Coronary artery (tissue), 2 donors: ENCODE measurements around the gene OXTR.

Experiments used
- DNase-seq: peaks from one replicate; pipeline ENCODE4 v3.0.0-alpha.2; 2017; ENCODE audit warnings: low spot score
- H3K27ac ChIP-seq, 2 donors: fragments of 200-600 bp; sonication (generic); one replicate each; pipeline ENCODE4 v1.5.1; 2016 to 2019
- H3K4me3 ChIP-seq: fragments of 200-600 bp; sonication (generic); 2 replicates; pipeline ENCODE4 v1.5.1; 2016; ENCODE audit warnings: mild to moderate bottlenecking, moderate library complexity
- TF ChIP-seq, protein P1 (sequence below): fragments of 200-600 bp; sonication (generic); IDR thresholded peaks from one replicate; pipeline ENCODE4 v1.5.1; 2019; ENCODE audit warnings: antibody characterized with exemption

Gene OXTR

DNA sequence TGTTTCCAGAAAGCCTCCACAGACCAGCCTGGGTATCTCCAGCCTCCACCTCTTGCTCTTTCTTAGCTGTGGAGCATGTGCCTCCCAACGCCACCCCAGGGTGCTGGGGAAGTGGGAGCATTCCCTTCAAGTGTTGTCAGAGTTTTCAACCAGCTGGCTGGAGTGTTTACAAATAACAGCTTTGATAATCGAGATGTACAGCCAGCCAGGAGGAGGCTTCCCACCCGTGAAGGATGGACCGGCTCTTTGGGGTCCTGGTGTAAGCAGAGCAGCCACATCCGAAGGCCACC is 8.5 kb upstream of the OXTR start:
- H3K4me3 ChIP-seq: no peak overlapping the region

DNA sequence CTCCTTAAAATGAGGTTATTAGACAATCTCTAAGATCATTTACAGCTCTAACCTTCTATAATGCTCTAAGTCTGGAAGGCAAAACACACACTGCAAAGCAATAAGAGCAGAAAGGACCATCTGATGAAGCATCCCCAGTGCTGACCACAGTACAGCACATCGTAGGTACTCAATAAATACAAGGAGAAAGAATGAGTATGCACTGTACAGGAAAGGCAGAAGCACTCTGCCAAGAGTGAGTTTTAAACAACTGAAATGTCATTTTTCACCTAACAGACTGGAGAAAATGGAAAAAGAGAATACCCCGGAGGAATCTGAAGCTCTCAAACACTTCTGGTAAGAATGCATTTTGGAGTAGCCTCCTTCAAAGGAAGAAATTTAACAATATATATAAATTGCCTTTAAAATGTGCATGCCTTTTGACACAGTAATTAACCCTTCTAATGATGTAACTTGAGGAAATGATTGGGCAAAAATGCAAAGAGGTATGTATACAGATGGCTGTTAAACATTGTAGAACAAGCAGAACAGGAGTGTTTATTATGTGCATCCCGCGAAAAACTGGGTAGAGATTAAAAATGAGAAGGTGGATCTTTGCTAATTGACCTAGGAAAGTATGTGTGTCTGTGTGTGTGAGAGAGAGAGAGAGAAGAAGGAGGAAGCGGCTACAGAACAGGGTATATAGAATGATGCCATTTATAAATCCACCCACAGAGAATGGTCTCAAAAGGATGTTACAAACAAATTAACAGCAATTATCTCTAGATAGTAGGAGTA is 8.0 kb upstream of the OXTR start:
- Histone ChIP-seq H3K4me3 (no peak overlapping the region), H3K27ac (no peak overlapping the region)
- DNase-seq: no peak
- TF ChIP-seq, protein P1, sequence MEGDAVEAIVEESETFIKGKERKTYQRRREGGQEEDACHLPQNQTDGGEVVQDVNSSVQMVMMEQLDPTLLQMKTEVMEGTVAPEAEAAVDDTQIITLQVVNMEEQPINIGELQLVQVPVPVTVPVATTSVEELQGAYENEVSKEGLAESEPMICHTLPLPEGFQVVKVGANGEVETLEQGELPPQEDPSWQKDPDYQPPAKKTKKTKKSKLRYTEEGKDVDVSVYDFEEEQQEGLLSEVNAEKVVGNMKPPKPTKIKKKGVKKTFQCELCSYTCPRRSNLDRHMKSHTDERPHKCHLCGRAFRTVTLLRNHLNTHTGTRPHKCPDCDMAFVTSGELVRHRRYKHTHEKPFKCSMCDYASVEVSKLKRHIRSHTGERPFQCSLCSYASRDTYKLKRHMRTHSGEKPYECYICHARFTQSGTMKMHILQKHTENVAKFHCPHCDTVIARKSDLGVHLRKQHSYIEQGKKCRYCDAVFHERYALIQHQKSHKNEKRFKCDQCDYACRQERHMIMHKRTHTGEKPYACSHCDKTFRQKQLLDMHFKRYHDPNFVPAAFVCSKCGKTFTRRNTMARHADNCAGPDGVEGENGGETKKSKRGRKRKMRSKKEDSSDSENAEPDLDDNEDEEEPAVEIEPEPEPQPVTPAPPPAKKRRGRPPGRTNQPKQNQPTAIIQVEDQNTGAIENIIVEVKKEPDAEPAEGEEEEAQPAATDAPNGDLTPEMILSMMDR: no peak

More for the DNA sequence above, 8.5 kb upstream of the OXTR start:
- no peak overlapping the region for H3K27ac ChIP-seq
- no peak for DNase-seq
- TF ChIP-seq, protein P1: no peak

DNA sequence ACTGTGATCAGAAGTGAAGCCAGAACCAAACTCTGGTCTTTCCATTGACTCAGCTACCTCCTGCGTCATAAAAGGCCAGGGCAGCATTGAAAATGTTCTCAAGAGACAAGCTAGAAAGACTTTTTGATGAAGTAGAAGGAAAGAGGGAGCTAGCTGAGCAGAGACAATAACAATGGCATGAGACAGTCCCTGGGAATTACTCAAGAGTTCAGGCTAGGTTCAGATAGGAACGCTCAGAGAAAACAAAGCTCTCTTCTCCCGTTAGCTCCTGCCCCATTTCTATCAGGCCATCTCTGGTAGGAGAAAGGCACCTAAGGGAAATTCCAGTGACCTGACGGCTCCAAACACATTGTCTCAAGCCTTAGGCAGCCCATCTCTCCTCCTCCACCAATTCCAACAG is 7.0 kb upstream of the OXTR start:
- no peak overlapping the region for H3K4me3 ChIP-seq
- H3K27ac ChIP-seq: no peak overlapping the region
- TF ChIP-seq, protein P1: no peak
- DNase-seq: no peak

DNA sequence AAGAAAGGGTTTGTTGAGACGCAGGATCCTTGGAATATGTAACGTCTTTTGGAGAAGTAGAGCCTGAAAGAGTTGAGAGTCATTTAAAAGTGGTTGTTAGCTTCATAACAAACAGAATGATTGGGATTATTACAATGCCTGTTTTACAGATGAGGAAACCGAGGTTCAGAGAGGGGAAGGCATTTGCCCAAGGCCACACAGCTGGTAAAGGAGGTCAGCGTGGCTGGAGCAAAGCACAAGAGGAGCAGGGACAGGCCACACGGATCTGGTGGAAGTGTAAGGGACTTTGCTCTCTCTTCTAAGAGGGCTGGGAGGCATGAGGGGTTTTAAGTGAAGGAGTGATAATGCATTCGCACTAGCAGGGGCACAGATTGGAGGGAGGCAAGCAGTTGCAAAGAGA is 6.2 kb upstream of the OXTR start:
- H3K4me3 ChIP-seq: no peak overlapping the region
- DNase-seq: no peak
- TF ChIP-seq, protein P1: no peak
- no peak overlapping the region for H3K27ac ChIP-seq

DNA sequence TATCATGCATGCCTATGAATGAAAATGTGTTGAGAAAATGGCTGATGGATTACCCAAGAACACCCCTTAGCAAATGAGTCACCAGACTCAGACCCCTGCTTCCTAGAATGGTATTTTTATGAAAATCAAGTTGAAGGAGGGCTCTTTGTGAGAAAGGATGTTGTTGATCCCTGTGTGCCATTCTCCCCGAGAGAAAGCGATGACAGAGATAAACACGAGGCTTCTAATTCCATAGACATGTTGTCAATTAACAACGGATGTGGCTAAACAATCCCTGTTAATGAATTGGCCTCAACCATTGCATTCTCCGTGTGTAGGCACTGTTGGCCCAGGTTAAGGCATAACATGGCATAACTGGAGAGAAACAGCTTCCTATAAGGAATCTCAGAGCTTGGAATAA is 5.8 kb upstream of the OXTR start:
- no peak overlapping the region for H3K27ac ChIP-seq
- no peak for DNase-seq
- H3K4me3 ChIP-seq: no peak overlapping the region
- TF ChIP-seq, protein P1: no peak

DNA sequence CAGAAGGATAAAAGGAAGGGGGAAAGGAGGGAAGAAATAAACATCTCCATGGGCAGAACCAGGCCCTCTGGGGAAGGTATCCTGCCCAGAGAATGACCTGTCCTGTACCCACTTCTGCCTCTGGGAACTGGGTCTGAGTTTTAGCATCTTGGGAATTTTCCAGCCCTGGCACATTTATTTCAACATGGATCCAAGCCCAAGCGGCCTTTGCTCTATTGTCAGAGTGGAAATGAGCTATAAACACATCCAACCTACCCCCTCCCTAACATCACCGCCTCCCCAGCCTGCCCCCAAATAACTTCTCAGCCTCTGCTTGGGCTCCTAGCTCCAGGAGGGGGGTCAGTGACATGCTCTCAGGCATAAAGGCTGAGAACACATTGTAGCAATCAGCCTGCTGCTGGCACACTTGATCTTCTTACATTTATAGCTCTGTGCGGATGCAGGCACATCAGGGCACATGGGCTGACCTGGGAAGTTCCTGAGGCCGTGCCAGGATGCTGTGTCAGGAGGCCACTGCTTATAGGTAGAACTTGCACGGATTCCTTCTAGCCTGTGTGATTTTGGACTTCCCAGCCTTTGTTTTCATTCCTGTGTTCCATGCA is 4.6 kb upstream of the OXTR start:
- DNase-seq: no peak
- Histone ChIP-seq H3K27ac (no peak overlapping the region), H3K4me3 (no peak overlapping the region)
- TF ChIP-seq, protein P1: no peak
